HG02763 (cell line): ENCODE results near the gene CBLN2.

Experiments used
- ATAC-seq: cut with Tn5 transposase; IDR thresholded peaks from one replicate; pipeline ENCODE4 v1.9.1; 2021; ENCODE audit warnings: mild to moderate bottlenecking, moderate library complexity; ENCODE audit not compliant: unreplicated experiment

The CBLN2 gene

GRCh38 chr18:72544092-72544886 lies at the start of gene CBLN2:
Gene CBLN2 (minus strand): TSS chr18:72544342. CDS start chr18:72542160, 2,182 bp downstream.
- ATAC-seq = peak; percentile 97

DNA sequence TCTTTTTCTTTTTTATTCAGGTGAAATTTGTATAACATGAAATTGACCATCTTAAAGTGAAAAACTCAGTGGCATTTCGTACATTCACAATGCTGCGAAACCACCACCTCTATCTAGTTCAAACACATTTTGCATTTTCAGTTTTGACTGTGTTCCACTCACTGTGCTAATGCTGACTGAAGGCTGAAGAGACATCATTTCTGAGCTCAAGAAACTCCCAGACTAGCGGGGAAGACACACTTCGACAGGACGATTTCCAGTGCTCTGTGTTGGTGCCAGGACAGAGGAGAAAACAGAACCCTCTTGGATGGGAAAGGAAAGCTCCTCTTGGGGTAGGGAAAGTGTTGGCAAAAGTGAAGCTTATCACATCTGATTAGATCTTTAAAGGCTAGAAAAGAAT lies 44.2 kb upstream of the CBLN2 start:
- no peak for ATAC-seq

GRCh38 chr18:72584787-72585186 lies 40.6 kb upstream of the CBLN2 start:
- no peak for ATAC-seq

- no peak for ATAC-seq
These were observed 37.8 kb upstream of the CBLN2 start for GRCh38 chr18:72581976-72582375.

DNA sequence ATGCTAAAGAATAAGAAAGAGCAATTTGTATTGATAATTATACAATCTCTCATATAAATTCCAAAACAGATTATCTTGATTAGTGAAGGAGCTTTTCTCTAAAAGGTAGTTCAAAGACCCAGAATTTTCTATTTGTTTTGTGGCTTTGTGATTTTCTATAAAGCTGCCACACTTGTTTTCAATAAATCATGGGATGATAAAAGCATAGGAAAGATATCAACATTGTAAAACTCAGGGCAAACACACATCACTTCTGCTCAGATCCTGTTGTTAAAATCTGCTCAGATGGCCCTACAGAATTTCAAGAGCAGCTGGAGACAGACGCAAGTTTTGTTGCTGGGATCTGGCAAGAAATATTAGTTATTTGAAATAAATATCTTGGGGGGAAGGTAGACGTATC lies 28.8 kb upstream of the CBLN2 start:
- no peak for ATAC-seq

DNA sequence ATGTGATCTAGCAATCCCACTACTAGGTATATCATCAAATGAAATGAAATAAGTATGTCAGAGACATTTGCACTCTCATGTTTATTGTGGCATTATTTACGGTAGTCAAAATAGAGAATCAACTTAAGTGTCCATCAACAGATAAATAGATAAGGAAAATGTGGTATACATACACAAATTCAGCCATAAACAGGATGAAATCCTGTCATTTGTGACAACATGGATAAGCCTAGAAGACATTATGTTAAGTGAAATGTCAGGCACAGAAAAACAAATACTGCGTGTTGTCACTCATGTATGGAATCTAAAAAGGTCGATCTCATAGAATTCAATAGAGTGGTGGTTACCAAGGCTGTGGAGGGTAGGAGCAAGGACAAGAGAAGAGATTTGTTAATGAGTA lies 22.1 kb upstream of the CBLN2 start:
- no peak for ATAC-seq

- ATAC-seq = no peak
These were observed 11.8 kb upstream of the CBLN2 start for GRCh38 chr18:72555968-72556367.

DNA sequence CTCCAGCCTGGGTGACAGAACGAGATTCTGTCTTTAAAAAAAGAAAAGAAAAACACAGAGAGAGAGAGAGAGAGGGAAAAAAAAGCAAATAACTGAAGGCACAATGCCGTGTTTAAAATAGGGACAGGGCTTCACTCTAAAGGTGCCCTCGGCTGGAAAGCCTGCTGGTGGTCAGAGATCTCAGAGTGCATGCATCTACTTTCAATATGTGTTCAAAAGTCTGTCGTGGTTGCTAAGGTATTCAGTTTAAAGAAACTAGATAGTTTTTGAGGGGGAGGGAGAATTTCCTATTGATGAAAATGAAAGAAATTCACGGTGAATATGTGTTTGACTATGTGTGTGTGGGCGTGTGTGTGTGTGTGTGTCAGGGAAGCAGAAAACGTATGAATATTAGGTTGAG lies 11.0 kb upstream of the CBLN2 start:
- ATAC-seq = no peak

DNA sequence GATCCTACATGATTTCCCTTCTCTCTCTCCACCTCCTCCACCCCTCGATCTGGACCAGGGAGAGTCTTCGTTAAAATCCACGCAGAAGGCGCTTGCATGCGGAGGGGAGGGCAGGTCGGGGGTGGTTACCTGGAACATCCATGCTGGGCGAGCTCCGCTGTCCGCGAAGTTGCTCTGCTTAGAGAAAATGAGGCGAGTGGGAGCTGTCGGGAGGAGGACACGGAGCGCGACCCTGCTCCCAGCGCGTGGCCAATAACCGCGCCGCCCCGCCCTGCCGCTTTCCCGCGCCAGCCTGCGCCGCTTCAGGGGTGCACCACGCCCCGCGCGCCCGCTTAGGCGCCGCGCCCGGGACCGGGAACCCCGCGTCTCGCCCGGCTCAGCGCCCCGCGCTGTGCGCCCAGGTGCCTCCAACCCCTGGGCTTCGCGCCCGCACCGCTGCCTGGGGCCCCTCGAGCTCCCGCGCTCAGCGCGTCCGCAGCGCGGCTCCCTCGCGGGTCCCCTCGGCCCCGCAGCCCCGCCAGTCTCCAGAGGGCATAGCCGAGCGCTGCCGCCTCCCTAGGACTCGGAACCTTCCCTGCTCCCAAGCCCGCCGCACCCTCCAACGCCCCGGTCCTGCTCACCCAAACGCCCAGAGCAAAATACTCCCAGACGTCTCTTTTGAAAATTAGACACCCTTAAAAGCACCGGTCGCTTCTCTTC lies 636 bp downstream of the CBLN2 start:
- ATAC-seq = no peak

DNA sequence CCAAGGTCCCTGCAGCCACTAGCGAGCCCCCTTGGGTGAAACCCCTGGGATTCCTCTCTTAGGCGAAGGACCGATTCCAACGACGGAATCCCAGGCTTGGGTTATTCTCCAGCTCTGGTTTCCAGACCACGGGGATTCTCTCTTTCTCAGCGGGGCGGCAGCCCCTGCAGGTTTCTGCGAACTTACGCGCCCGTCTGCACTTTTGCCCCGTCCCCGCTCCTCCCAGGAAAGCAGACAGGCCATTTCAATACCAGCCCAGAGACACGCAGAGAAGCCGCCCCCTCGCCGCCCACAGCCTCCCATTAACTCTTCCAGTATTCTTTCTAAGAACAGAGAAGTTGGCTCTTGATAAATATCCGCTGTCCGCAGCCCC lies 1.2 kb downstream of the CBLN2 start:
- no peak for ATAC-seq

- ATAC-seq = no peak
These were observed 1.8 kb downstream of the CBLN2 start for GRCh38 chr18:72542342-72542741.

GRCh38 chr18:72541871-72542332 lies 2.2 kb downstream of the CBLN2 start:
- ATAC-seq = no peak

DNA sequence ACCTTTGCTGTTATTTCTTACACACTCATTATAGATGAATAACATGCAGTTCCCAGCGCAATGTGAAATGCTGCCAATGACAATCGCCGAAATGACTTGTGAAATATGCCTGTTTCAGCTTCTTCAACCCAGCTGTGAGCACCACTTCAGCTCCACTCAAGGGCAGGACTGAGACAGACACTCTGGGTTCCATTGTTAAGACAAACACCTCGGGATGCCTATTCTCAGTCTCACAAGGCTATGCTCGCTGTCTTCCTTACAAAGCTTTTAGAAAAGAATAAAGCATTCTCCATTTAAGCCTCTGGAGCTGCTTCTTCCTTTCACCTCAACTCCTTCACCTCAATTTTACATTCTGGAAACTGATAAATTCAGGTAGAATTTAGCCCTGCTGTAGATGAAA lies 4.2 kb downstream of the CBLN2 start:
- no peak for ATAC-seq

DNA sequence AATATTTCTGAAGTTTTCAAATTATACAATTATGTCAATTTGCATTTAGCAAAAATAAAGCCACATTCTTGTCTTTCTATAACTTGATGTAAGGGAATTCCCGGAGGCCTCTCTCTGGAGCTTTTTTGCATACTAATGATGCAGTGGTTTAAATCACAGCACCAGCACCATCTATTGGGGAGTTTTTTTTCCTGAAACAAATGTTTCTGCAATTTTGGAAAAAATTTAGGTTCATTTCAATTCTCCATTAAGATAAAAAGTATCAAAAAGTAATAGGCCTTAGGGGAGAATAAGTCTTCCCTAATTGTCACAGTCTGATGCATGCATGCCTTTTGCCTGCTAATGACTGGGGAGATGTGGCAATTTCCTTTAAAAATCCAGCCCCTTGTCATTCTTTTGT lies 13.5 kb downstream of the CBLN2 start:
- no peak for ATAC-seq

DNA sequence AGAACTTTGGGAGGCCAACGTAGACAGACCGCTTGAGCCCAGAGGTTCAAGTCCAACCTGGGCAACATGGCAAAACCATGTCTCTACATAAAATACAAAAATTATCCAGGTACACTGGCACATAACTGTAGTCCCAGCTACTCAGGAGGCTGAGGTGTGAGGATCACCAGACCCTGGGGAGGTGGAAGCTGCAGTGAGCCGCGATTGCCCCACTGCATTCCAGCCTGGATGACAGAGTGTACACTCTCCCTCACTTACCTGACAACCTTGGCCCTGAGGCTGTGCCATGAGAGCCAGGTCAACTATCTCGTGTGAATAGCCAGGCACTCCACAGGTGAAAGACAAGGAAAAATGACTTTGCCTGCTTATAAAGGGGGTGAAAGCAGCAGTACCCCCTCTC lies 39.3 kb downstream of the CBLN2 start:
- ATAC-seq = no peak

GRCh38 chr18:72502671-72503431 lies 41.3 kb downstream of the CBLN2 start:
- no peak for ATAC-seq

GRCh38 chr18:72492497-72492896 lies 51.6 kb downstream of the CBLN2 start:
- no peak for ATAC-seq
